Activated CD4-positive, alpha-beta memory T cell treated with anti-CD3 and anti-CD28 coated beads for 36 hours (primary cell): Measurements from ENCODE around the gene ZBTB9. TPM values are rescaled to one million over a fixed set of nuclear protein-coding genes. Genes with fewer than 3 reads are reported as not detected.
"Not testable (repeated sequence)": the region's sequence is repeated elsewhere in the genome, so short reads cannot be mapped to it uniquely, and the experiment has no call there.

Experiments used
- CTCF ChIA-PET: fragments of 350-600 bp; sonication (Branson Sonifier 250); formaldehyde crosslinking; loops from one replicate; lab custom pipeline; 2021; ENCODE audit warnings: antibody characterized with exemption, inconsistent platforms; lab: Charles Lee
- POLR2A ChIA-PET: fragments of 350-600 bp; sonication (Branson Sonifier 250); formaldehyde crosslinking; loops from one replicate; lab custom pipeline; 2021; ENCODE audit warnings: antibody characterized with exemption; lab: Charles Lee
- DNase-seq: peaks from one replicate; pipeline ENCODE4 v3.0.0-alpha.2; 2020
- H3K27ac Mint-ChIP-seq: one replicate; pipeline ENCODE4 v1.8.0; 2021; ENCODE audit warnings: mixed read lengths
- H3K27me3 Mint-ChIP-seq: one replicate; pipeline ENCODE4 v1.8.0; 2021; ENCODE audit warnings: mixed read lengths
- H3K36me3 Mint-ChIP-seq: one replicate; pipeline ENCODE4 v1.8.0; 2021; ENCODE audit warnings: mixed read lengths
- H3K4me1 Mint-ChIP-seq: one replicate; pipeline ENCODE4 v1.8.0; 2021; ENCODE audit warnings: low read depth, mixed read lengths
- H3K4me3 Mint-ChIP-seq: one replicate; pipeline ENCODE4 v1.8.0; 2021; ENCODE audit warnings: mild to moderate bottlenecking, mixed read lengths
- H3K9me3 Mint-ChIP-seq: one replicate; pipeline ENCODE4 v1.8.0; 2021; ENCODE audit warnings: mixed read lengths
- intact Hi-C: fragments of 100-400 bp; cut with micrococcal nuclease; formaldehyde crosslinking; loops from one replicate; pipeline ENCODE4 v1.15.1; 2023
- total RNA-seq, 2 experiments: library from RNA; stranded (reverse); gene quantifications; one replicate each; pipeline ENCODE4 v1.2.3, GENCODE V29; 2021

ZBTB9 gene
- total RNA-seq, 2 experiments from 2014 or later, result 9.7 to 10.1 TPM

DNA sequence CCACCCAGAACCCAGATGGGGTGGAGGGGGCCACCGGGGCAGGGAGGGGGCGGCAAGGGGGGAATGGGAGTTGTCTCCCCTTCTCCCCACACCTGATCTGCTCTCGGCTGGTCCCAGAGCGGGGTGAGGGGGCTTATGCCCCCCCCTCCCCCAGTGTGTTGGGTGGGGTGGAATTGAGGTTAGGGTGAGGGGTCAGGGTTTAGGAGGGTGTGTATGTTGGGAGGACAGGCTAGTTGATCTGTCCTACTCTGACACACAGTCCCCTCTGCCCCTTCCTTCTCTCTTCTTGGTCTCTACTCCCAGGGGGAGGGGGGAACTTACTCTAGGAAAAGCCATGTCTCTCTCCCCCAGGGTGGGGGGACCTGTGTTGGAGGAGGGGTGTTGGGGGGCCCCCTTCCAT is 1.9 kb upstream of the ZBTB9 start:
- H3K4me3 Mint-ChIP-seq, result no peak overlapping the region

DNA sequence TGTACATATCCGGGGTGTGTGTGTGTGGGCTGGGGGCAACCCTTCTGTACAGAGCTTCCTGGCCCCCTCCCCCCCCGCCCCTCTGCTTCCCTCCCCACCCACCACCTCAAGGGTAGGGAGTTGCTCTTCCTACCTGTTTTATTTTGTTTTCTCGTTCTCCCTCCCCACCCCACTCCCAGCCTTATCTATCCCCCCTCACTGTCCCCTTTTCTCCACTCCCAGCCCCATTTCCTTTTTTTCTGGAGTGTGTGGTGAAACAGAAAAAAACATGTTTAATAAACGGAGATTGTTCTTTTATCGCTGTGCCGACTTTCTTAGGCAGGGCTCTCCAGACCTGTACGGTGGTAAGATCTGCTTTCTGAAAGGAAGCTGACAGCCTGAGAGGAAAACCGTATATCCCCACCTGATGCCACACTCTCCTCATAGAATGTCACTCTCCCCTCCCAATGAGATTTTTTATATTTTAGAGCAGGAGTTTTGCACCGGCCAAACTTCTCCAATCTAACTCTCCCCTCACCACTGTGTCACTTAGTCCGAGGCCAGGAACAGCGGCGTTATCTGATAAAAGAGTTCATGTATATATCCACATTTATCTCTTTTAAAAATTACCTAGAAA is 875 bp upstream of the ZBTB9 start:
- H3K4me3 Mint-ChIP-seq, result peak overlapping the region; percentile 92
- CTCF ChIA-PET, result interaction anchor here (0.9 to 2.4 kb wide), 8 partner anchors 8 to 257 kb away, joined by 3 to 7 read pairs (median 6); no protein-coding TSS in a partner anchor
- H3K36me3 Mint-ChIP-seq, result peaks cover 28% of the 10 kb centered on the region
- intact Hi-C loops, result loop anchor here (1.0 to 2.0 kb wide), 4 partner anchors 23 to 126 kb away; no protein-coding TSS in a partner anchor
- DNase-seq, result no peak
- no peaks in the 10 kb centered on the region for H3K9me3 Mint-ChIP-seq
- peaks cover 34% of the 10 kb centered on the region for H3K4me1 Mint-ChIP-seq
- POLR2A ChIA-PET, result interaction anchor here (0.7 to 2.2 kb wide), 7 partner anchors 12 to 130 kb away, joined by 3 to 13 read pairs (median 6); partner anchors contain the start of gene CUTA
- H3K27ac Mint-ChIP-seq, result peak overlapping the region; percentile 74
- H3K27me3 Mint-ChIP-seq, result no peaks in the 10 kb centered on the region

More for the DNA sequence above, 1.9 kb upstream of the ZBTB9 start:
- ChIA-PET CTCF (interaction anchor here (1.7 kb wide), 1 partner anchor 23 kb away, joined by 6 read pairs; no protein-coding TSS in a partner anchor), POLR2A (no interaction called here)
- Mint-ChIP-seq H3K9me3 (no peaks in the 10 kb centered on the region), H3K27me3 (no peaks in the 10 kb centered on the region), H3K27ac (no peak overlapping the region), H3K4me1 (peaks cover 34% of the 10 kb centered on the region), H3K36me3 (peaks cover 34% of the 10 kb centered on the region)
- intact Hi-C loops, result no loop called here
- no peak for DNase-seq

GRCh38 chr6:33455051-33455450 is 675 bp downstream of the ZBTB9 start:
- intact Hi-C loops, result loop anchor here (2.0 kb wide), 2 partner anchors 24 to 116 kb away; no protein-coding TSS in a partner anchor
- DNase-seq, result no peak
- Mint-ChIP-seq H3K4me1 (peaks cover 34% of the 10 kb centered on the region), H3K27me3 (no peaks in the 10 kb centered on the region), H3K9me3 (no peaks in the 10 kb centered on the region), H3K27ac (peak overlapping the region; percentile 74), H3K36me3 (peaks cover 24% of the 10 kb centered on the region), H3K4me3 (peak overlapping the region; percentile 92)
- CTCF ChIA-PET, result interaction anchor here (1.1 to 2.4 kb wide), 5 partner anchors 29 to 316 kb away, joined by 3 to 7 read pairs (median 7); no protein-coding TSS in a partner anchor
- POLR2A ChIA-PET, result interaction anchor here (0.7 to 2.2 kb wide), 11 partner anchors 9 to 257 kb away, joined by 3 to 13 read pairs (median 4); partner anchors contain the start of genes CUTA, KIFC1, RPS18 and UQCC2

- H3K4me3 Mint-ChIP-seq, result peak overlapping the region; percentile 8
- peaks cover 24% of the 10 kb centered on the region for H3K36me3 Mint-ChIP-seq
- no peaks in the 10 kb centered on the region for H3K27me3 Mint-ChIP-seq
- DNase-seq, result no peak
- CTCF ChIA-PET, result no interaction called here
- H3K9me3 Mint-ChIP-seq, result no peaks in the 10 kb centered on the region
- no peak overlapping the region for H3K27ac Mint-ChIP-seq
- H3K4me1 Mint-ChIP-seq, result peaks cover 34% of the 10 kb centered on the region
- POLR2A ChIA-PET, result no interaction called here
- intact Hi-C loops, result no loop called here
Observed at GRCh38 chr6:33456156-33456555, 1.8 kb downstream of the ZBTB9 start.

- Mint-ChIP-seq H3K9me3 (no peaks in the 10 kb centered on the region), H3K4me1 (peaks cover 25% of the 10 kb centered on the region), H3K27ac (no peak overlapping the region), H3K36me3 (peaks cover 21% of the 10 kb centered on the region), H3K4me3 (no peak overlapping the region), H3K27me3 (no peaks in the 10 kb centered on the region)
- POLR2A ChIA-PET, result no interaction called here
- intact Hi-C loops, result no loop called here
- DNase-seq, result no peak
- CTCF ChIA-PET, result interaction anchor here (0.9 kb wide), 1 partner anchor 242 kb away, joined by 4 read pairs; no protein-coding TSS in a partner anchor
Observed at GRCh38 chr6:33458676-33459075, 4.3 kb downstream of the ZBTB9 start.

- no peak for DNase-seq
- Mint-ChIP-seq H3K9me3 (no peaks in the 10 kb centered on the region), H3K4me1 (peaks cover 24% of the 10 kb centered on the region), H3K4me3 (no peak overlapping the region), H3K36me3 (peaks cover 21% of the 10 kb centered on the region), H3K27me3 (no peaks in the 10 kb centered on the region), H3K27ac (no peak overlapping the region)
- intact Hi-C loops, result no loop called here
- ChIA-PET CTCF (interaction anchor here (0.9 kb wide), 1 partner anchor 241 kb away, joined by 4 read pairs; no protein-coding TSS in a partner anchor), POLR2A (no interaction called here)
Observed at GRCh38 chr6:33459226-33459625, 4.8 kb downstream of the ZBTB9 start.

DNA sequence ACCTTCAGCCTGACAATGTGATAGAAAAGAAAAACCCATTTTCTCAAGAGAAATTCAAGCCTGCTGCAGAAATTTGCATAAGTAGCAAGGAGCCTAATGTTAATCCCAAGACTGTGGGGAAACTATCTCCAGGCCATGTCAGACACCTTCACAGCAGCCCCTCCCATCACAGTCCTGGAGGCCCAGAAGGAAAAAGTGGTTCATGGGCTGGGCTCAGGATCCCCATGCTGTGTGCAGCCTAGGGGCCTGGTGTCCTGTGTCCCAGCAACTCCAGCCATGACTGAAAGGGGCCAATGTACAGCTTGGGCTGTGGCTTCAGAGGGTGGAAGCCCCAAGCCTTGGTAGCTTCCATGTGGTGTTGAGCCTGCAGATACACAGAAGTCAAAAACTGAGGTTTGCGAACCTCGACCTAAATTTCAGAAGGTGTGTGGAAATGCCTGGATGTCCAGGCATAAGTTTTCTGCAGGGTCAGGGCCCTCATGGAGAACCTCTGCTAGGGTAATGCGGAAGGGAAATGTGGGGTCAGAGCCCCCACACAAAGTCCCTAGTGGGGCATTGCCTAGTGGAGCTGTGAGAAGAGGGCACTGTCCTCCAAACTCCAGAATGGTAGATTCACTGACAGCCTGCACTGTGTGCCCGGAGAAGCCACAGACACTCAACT is 11.8 kb downstream of the ZBTB9 start:
- Mint-ChIP-seq H3K36me3 (no peaks in the 10 kb centered on the region), H3K4me1 (no peaks in the 10 kb centered on the region), H3K27me3 (no peaks in the 10 kb centered on the region), H3K4me3 (no peak overlapping the region), H3K9me3 (no peaks in the 10 kb centered on the region), H3K27ac (no peak overlapping the region)
- DNase-seq, result no peak
- CTCF ChIA-PET, result interaction anchor here (1.1 kb wide), 1 partner anchor 29 kb away, joined by 4 read pairs; no protein-coding TSS in a partner anchor
- POLR2A ChIA-PET, result interaction anchor here (0.6 kb wide), 1 partner anchor 82 kb away, joined by 3 read pairs; no protein-coding TSS in a partner anchor
- intact Hi-C loops, result no loop called here

- ChIA-PET POLR2A (interaction anchor here (0.6 kb wide), 1 partner anchor 81 kb away, joined by 3 read pairs; no protein-coding TSS in a partner anchor), CTCF (interaction anchor here (1.1 kb wide), 1 partner anchor 28 kb away, joined by 4 read pairs; no protein-coding TSS in a partner anchor)
- no peak for DNase-seq
- intact Hi-C loops, result no loop called here
- no peaks in the 10 kb centered on the region for H3K9me3 Mint-ChIP-seq
- H3K36me3 Mint-ChIP-seq, result no peaks in the 10 kb centered on the region
- no peaks in the 10 kb centered on the region for H3K27me3 Mint-ChIP-seq
- H3K4me3 Mint-ChIP-seq, result no peak overlapping the region
- no peak overlapping the region for H3K27ac Mint-ChIP-seq
- no peaks in the 10 kb centered on the region for H3K4me1 Mint-ChIP-seq
Observed at GRCh38 chr6:33467091-33467490, 12.7 kb downstream of the ZBTB9 start.

- ChIA-PET CTCF (no interaction called here), POLR2A (no interaction called here)
- Mint-ChIP-seq H3K27ac (no peak overlapping the region), H3K9me3 (no peaks in the 10 kb centered on the region), H3K27me3 (no peaks in the 10 kb centered on the region), H3K4me3 (no peak overlapping the region), H3K36me3 (no peaks in the 10 kb centered on the region), H3K4me1 (no peaks in the 10 kb centered on the region)
- no peak for DNase-seq
- intact Hi-C loops, result no loop called here
Observed at GRCh38 chr6:33469661-33470060, 15.3 kb downstream of the ZBTB9 start.

DNA sequence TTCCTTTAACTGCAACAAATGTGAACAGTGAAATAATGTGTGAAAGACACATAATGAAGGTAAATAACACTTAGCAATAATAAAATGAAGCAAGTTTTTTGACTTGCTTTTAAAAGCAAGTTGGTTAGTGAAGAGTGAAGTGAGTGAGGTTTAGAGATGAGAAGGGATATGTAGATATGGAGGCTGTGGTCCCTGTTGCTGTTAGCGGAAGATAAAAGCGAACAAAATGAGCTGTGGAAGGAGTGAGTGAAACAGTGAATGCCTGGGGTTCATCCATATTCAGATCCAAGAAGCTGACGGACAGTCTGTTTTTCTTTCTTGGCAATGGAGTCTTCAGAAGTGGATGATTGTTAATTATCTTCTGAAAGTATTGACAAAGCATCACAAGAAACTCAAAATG is 23.5 kb downstream of the ZBTB9 start:
- Mint-ChIP-seq H3K27ac (no peak overlapping the region), H3K4me3 (no peak overlapping the region), H3K27me3 (no peaks in the 10 kb centered on the region), H3K9me3 (no peaks in the 10 kb centered on the region), H3K36me3 (no peaks in the 10 kb centered on the region), H3K4me1 (no peaks in the 10 kb centered on the region)
- intact Hi-C loops, result no loop called here
- CTCF ChIA-PET, result no interaction called here
- DNase-seq, result no peak
- POLR2A ChIA-PET, result no interaction called here

GRCh38 chr6:33481192-33481591 is 26.8 kb downstream of the ZBTB9 start:
- intact Hi-C loops, result no loop called here
- no peaks in the 10 kb centered on the region for H3K9me3 Mint-ChIP-seq
- no peaks in the 10 kb centered on the region for H3K36me3 Mint-ChIP-seq
- H3K4me3 Mint-ChIP-seq, result no peak overlapping the region
- ChIA-PET CTCF (interaction anchor here (1.3 kb wide), 1 partner anchor 27 kb away, joined by 3 read pairs; the partner anchor contains the start of gene ZBTB9), POLR2A (no interaction called here)
- H3K27ac Mint-ChIP-seq, result no peak overlapping the region
- DNase-seq, result no peak
- H3K27me3 Mint-ChIP-seq, result no peaks in the 10 kb centered on the region
- H3K4me1 Mint-ChIP-seq, result no peaks in the 10 kb centered on the region

GRCh38 chr6:33482620-33483019 is 28.2 kb downstream of the ZBTB9 start:
- H3K27me3 Mint-ChIP-seq, result not testable (repeated sequence)

More at GRCh38 chr6:33482620-33483019, 28.2 kb downstream of the ZBTB9 start:
- H3K27ac Mint-ChIP-seq, H3K36me3 Mint-ChIP-seq, H3K4me1 Mint-ChIP-seq, intact Hi-C loops, H3K4me3 Mint-ChIP-seq, CTCF ChIA-PET, H3K9me3 Mint-ChIP-seq, DNase-seq, POLR2A ChIA-PET: not testable (repeated sequence)
